HG03460 (cell line): ENCODE measurements around the gene AGPAT4.
"Not testable (repeated sequence)": the region's sequence is repeated elsewhere in the genome, so short reads cannot be mapped to it uniquely, and the experiment has no call there.

Experiments
- ATAC-seq: cut with Tn5 transposase; IDR thresholded peaks from one replicate; pipeline ENCODE4 v1.9.1; 2021; ENCODE audit not compliant: unreplicated experiment

The AGPAT4 gene

GRCh38 chr6:161123319-161123718, 150.5 kb downstream of the AGPAT4 start:
- not testable (repeated sequence) for ATAC-seq

DNA sequence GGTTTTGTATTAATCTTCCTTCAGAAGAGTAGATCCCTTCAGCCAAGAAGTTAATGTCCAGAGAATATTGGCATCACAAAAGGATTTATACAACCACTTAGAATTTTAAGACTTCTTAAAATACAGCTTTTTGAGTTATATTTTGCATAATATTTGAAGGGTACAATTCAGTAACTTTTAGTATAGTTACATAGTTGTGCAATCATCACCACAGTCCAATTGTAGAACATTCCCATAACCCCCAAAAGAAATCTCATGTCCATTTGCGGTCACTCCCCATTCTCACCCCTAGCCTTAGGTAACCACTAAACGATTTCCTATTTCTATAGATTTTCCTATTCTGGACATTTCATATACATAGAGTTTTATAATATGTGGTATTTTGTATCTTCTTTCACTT, 155.9 kb downstream of the AGPAT4 start:
- no peak for ATAC-seq

- ATAC-seq: no peak
Observed at GRCh38 chr6:161117308-161117707, 156.6 kb downstream of the AGPAT4 start.

DNA sequence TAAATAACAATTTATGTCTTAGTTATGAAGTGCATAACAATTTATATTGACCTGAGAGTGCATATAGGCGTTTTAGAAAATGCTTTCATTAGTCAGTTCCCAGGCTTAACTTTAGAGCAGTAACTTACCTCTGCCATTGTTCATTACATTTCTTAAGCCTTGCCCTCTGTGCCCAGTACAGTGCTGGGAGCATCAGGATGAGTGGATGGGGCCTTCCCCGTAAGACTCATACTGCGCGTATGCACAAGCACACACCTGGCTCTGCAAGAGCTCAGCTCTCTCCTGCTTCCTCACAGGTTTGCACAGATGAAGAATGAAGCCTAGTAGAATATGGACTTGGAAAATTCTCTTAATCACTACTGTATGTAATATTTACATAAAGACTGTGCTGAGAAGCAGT, 157.3 kb downstream of the AGPAT4 start:
- ATAC-seq: no peak

- ATAC-seq: no peak
Observed at GRCh38 chr6:161115468-161115867, 158.4 kb downstream of the AGPAT4 start.

DNA sequence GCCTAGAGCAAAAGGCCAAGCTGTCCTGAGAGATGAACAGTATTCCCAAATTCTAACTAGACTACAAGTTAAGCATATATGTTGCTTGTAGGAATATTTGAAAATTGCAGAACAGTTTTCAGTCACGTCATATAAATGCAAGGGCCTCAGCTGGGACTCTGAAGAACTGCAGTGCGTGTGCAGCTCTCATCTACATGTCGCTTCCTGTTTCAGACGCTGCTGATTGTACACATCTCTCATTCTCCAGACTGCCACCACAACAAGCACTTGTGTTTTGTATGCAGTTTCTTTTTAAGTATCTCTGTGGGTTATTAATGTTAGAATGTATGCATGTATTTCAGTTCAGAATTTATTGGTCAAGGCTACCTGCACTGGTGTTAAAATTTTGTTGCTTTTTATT, 162.6 kb downstream of the AGPAT4 start:
- no peak for ATAC-seq

DNA sequence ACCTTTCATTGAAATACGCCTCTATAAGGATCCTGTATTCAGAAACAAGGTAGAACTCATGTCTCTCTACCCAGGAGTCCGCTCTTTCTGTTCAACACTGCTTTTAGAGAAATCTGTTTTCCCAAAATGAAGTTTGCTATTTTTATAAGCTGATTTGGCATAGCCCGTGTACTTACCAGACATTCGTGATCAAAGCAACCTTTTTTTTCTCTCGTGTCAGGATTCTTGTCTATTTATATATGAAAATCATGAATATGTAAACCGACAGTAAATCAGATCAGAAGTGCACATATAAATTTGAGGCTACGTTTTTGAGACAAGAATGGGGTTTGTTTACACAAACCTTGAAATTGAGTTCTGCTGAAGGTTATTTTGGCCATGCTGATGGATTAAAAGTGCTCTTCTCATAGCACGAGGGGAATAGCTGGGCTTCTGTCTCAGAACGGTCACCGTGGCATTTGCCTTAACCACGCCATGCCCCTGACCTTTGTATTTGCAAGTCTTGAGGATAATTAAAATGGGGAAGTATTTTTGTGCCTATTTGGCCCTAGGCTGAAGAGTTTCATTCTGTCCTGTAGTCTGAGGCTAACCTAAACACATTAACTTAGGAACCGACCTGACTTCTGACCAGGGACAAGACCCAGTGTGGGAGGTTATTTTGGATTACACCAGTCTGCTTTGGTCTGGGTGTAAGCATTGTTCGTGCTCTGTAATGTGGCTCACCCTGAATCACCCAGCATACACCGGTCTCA, 163.7 kb downstream of the AGPAT4 start:
- ATAC-seq: no peak

GRCh38 chr6:161109366-161109765, 164.5 kb downstream of the AGPAT4 start:
- ATAC-seq: no peak

GRCh38 chr6:161108916-161109315, 164.9 kb downstream of the AGPAT4 start:
- no peak for ATAC-seq

DNA sequence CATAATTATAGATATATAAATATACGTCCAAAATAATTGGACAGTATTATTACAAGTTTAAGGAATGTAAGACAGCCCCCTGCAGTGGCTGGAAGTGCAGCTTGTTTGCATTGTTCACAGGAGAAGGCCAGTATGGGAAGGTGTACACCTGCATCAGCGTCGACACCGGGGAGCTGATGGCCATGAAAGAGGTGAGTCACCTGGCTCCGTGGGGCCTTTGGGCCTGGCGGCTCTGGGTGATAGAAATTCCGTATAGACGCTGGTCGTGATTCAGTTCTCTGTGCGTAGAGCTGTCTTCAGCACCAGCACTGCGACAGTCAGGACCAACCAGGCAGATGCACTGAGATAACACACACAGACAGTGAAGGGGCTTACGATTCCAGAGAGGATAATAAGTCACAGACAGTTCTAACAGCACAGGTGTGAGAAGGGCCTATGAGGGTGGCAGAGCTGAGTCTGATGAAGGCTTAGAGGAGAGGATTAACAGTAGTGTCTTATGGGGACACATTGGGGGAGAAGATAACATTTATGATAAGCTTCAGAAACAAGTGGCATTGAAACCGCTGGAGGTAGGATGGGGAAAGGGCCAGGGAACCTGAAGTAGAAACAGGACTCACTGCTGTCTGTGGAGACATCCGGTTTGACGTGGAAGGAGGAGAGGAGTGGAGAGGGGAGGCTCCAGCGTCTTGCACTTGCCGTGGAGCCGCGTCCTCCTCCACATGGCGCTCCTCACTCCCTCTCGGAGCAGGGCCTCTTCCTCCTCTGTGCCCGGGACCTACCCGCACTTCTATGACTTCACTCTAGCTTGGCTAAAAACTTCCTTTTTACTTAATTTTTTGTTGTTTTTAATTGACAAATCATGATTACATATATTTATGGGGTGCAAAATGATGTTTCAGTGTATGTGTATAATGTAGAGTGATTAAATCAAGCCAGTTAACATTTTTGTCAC, 165.8 kb downstream of the AGPAT4 start:
- ATAC-seq: no peak

DNA sequence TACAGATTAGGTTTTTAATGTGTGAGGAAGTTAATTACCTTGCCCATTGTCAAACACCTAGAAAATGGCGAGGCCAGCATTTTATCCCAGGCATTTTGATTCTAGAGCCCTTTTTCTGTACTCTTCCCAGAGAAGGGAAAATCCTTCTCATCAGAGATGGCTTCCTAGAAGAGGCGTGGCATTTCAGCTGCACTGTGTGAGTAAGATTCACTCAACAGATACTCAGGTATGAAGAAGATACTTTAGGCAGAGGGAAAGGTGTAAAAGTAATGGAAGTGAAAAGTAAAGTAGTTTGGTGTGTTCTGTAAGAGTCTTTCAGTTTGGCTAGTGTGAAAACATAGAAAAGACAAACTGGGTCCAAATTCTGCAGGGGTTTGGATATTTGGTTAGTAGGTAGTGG, 168.5 kb downstream of the AGPAT4 start:
- no peak for ATAC-seq

DNA sequence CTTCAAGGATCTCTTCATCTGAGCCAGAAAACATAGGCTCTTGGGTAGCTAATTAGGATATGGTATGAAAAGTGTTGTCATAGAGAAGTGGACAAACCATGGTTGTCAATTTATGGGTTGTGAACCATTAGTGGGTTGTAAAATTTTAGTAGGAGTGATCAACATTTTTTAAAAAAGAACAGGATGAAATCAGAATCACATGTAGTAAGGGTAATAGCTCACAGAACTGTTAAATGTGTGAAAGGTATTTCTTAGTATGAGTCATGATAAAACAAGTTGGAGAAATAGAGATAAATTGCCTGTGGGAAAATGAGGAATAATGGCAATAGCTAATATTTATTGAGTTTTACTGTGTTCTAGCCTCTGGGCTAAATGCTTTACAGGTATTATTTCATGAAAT, 168.9 kb downstream of the AGPAT4 start:
- ATAC-seq: no peak

DNA sequence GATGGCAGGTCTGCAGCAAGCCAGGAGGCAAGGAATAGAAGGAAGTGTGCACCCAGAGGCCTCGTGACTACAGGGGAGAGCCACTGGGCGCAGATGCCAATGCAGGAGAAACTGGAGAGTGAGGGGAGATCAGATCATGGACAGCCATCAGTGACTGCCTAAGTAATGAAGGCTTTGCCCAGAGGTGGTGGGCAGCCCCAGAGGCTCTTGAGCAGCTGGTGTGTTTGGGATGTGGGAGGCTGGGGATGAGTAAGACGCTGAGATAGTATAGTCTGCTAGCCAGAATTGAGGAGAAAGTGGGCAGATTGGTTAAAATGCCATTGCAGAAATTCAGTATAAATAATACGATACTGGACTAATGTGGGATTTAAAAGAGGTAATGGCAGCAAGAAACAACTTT, 170.4 kb downstream of the AGPAT4 start:
- ATAC-seq: no peak

DNA sequence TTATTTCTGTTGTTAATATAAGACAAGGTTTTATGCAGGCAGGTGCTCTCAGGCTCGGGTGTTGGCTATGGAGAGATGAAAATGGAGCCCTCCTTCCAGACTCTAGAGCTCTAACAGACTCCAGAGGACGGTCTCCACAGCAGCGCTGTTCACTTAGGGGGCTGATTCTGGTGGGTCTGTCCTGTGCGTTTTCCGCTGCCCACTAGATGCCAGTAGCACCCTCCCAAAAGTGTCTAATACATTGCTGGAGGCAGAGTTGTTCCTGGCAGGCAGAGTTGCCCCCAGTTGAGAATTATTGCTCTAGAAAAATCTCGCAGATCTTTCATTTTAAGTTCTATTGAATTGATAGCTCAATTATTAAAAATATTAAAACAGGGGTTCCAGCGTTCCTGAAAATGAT, 172.3 kb downstream of the AGPAT4 start:
- ATAC-seq: no peak

DNA sequence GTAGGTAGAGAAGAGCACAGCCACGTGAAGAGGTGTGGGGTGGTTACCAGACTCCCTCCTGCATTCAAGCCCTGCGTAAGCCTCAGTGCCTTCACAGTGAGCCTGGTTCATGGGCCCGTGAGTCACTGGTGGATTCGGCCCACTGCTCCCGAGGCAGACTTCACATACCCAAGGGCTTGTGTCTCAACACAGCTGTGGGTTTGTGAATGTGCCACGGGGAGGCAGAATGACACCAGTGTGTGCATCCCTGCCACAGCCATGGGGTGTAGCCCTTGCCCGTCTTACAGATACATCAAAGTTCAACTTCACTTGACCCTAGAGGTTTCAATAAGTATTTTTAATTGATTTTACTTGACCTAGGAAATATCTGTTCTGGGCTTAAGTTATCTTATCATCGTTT, 173.8 kb downstream of the AGPAT4 start:
- no peak for ATAC-seq

- no peak for ATAC-seq
Observed at GRCh38 chr6:161095916-161096315, 177.9 kb downstream of the AGPAT4 start.

- no peak for ATAC-seq
Observed at GRCh38 chr6:161094955-161095354, 178.9 kb downstream of the AGPAT4 start.

DNA sequence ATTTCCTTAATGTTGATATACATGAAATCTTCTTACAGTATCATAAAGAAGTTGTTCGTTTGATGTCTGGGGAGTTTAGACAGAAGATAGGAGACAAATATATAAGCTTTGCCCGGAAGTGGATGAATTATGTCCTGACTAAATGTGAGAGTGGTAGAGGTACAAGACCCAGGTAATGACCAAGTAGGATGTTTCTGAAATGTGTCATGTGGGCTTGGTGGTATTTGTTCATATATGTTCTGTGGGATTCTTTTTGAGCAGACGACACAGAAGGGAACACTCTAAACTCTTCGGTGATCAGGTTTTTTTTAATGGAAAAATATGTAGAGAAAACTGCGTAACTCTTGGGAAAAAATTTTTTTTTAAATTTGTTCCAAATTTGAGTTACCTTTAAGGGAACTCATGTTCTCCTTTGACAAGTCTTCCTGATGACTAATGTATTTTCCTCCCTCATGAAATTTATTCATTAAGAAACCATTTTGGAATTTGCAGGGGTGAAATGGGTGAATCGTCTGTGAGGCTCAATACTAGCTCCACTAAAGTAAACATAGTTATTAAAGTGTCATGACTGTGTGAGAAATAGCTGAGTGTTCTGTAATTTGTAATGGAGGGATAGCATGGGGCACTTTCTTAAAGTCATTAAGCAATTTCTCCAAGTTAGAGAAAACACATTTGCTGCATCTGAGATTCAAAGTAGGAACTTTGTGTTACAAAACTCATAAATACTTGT, 181.7 kb downstream of the AGPAT4 start:
- ATAC-seq: no peak

- no peak for ATAC-seq
Observed at GRCh38 chr6:161091151-161091550, 182.7 kb downstream of the AGPAT4 start.

DNA sequence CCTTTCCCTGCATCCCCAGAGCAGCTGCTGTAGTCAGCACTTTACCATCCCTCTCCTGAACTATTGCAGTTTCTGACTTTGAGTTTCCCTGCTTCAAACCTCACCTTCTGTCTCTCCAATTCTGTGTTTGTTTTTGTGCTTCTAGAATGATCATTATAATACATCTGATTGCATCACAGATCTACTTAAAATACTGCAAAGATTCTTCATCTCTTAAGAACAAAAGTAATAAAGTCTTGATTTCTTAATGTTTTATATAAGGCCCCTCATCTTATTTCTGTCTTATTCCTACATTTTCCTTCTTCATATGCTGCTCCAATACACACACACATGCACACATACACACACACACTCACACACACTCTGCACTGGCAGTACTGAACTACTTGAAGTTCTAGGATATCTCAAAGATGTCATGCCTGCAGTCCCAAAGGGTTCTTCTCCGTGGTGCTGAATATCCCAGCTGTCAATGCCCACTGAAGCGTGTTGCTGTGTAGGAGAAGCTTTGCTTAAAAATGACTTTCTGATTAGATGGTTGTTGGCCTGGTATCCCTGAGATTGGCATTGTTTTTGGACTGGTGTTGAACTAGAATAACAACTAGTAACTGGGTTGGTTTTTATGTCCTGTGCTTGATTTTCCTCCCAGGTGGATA, 185.1 kb downstream of the AGPAT4 start:
- ATAC-seq: no peak

- no peak for ATAC-seq
Observed at GRCh38 chr6:161085246-161085645, 188.6 kb downstream of the AGPAT4 start.
